PFSK-1 (cell line): ENCODE results near the gene NMS.

Source experiments
- POLR2AphosphoS5 ChIP-seq: IDR thresholded peaks from 2 replicates; pipeline ENCODE4 v1.6.1; 2012; ENCODE audit warnings: low read depth, mild to moderate bottlenecking, control low read depth, low read length, moderate library complexity
- SIN3A ChIP-seq: IDR thresholded peaks from 2 replicates; pipeline ENCODE4 v1.6.1; 2012; ENCODE audit warnings: mild to moderate bottlenecking, low read length, moderate library complexity, borderline replicate concordance; ENCODE audit not compliant: insufficient read depth
- TAF1 ChIP-seq: IDR thresholded peaks from 2 replicates; pipeline ENCODE4 v1.6.1; 2012; ENCODE audit warnings: low read length, control low read depth, borderline replicate concordance; ENCODE audit not compliant: insufficient read depth
- TF ChIP-seq, protein P1 (sequence below), 2 experiments: IDR thresholded peaks; 2 replicates each; pipeline versions ENCODE4 v1.6.1 to v1.8.0; 2011 to 2012; ENCODE audit warnings: low read depth in 2 of 2, low read length in 2 of 2, control low read depth in 1 of 2, inconsistent platforms in 1 of 2, mild to moderate bottlenecking in 1 of 2, moderate library complexity in 1 of 2; ENCODE audit not compliant: insufficient read depth in 1 of 2

- TF ChIP-seq SIN3A (no peak), TAF1 (no peak), POLR2AphosphoS5 (no peak)
- TF ChIP-seq, protein P1, sequence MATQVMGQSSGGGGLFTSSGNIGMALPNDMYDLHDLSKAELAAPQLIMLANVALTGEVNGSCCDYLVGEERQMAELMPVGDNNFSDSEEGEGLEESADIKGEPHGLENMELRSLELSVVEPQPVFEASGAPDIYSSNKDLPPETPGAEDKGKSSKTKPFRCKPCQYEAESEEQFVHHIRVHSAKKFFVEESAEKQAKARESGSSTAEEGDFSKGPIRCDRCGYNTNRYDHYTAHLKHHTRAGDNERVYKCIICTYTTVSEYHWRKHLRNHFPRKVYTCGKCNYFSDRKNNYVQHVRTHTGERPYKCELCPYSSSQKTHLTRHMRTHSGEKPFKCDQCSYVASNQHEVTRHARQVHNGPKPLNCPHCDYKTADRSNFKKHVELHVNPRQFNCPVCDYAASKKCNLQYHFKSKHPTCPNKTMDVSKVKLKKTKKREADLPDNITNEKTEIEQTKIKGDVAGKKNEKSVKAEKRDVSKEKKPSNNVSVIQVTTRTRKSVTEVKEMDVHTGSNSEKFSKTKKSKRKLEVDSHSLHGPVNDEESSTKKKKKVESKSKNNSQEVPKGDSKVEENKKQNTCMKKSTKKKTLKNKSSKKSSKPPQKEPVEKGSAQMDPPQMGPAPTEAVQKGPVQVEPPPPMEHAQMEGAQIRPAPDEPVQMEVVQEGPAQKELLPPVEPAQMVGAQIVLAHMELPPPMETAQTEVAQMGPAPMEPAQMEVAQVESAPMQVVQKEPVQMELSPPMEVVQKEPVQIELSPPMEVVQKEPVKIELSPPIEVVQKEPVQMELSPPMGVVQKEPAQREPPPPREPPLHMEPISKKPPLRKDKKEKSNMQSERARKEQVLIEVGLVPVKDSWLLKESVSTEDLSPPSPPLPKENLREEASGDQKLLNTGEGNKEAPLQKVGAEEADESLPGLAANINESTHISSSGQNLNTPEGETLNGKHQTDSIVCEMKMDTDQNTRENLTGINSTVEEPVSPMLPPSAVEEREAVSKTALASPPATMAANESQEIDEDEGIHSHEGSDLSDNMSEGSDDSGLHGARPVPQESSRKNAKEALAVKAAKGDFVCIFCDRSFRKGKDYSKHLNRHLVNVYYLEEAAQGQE (IDR thresholded peaks at IDR 0.05; ENCODE audit: insufficient read depth in 1 of 2, low read depth in 2 of 2, low read length in 2 of 2): peak; percentile 93 to 95
These were observed 724 bp downstream of the NMS start for GRCh38 chr2:100470898-100471514.
